Sciatic nerve (tissue), 2 donors: Measurements from ENCODE around the gene QSOX2. TPM values are rescaled to one million over a fixed set of nuclear protein-coding genes. Genes with fewer than 3 reads are reported as not detected.

ENCODE experiments used
- ATAC-seq: fragments of 200-7000 bp; cut with Tn5 transposase; one replicate; pipeline ENCODE4 v1.9.1; 2020; ENCODE audit warnings: mild to moderate bottlenecking, moderate library complexity
- DNase-seq: peaks from one replicate; pipeline ENCODE4 v3.0.0-alpha.2; 2020; ENCODE audit warnings: low spot score
- intact Hi-C: fragments of 100-400 bp; cut with DNase I; formaldehyde crosslinking; loops from one replicate; pipeline ENCODE4 v1.14.2; 2022
- total RNA-seq: library from RNA; stranded (reverse); fragmentation: NEBNext Ultra II Directional; extraction: Animal tissue kit (Norgen Biotek cat#: 25700); gene quantifications from one replicate; pipeline ENCODE4 v1.2.1, GENCODE V29; 2021
- donor health status: DM: no; HTN: no; CAD: no.
- donor health status: DM: no; HTN: no; CAD: no.

QSOX2 gene
- total RNA-seq, 1 donor from 2014 or later, result 7.5 TPM

DNA sequence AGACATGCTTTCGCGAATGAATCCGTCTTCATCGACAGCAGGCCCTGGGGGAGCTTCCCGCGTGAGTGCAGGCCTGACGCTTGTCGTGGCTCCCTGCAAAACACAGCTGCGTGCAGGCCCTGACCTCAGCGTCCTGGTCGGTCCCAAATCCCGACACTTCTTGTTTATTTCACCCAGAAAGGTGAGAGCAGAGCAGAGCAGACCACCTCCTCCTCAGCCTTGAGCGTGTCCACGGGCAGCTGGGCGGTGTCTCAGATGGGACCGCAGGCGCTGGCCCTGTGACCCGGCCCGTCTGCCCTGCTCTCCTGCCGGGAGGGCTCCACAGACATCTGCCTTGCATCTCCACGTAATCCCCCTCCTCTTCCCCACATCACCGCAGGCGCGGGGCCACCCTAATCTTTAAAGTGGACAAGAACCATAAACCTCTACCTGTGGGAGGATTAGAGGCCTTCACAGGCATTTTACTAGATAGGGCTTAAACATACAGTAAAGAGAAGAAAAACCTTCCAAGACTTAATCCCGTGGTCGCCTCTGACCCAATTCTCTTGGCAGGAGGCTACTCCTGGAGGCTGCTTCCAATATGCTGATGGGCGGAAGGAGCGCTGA lies 33.2 kb downstream of the QSOX2 start:
- DNase-seq (no peak), ATAC-seq (no peak)
- intact Hi-C loops, result no loop called here

DNA sequence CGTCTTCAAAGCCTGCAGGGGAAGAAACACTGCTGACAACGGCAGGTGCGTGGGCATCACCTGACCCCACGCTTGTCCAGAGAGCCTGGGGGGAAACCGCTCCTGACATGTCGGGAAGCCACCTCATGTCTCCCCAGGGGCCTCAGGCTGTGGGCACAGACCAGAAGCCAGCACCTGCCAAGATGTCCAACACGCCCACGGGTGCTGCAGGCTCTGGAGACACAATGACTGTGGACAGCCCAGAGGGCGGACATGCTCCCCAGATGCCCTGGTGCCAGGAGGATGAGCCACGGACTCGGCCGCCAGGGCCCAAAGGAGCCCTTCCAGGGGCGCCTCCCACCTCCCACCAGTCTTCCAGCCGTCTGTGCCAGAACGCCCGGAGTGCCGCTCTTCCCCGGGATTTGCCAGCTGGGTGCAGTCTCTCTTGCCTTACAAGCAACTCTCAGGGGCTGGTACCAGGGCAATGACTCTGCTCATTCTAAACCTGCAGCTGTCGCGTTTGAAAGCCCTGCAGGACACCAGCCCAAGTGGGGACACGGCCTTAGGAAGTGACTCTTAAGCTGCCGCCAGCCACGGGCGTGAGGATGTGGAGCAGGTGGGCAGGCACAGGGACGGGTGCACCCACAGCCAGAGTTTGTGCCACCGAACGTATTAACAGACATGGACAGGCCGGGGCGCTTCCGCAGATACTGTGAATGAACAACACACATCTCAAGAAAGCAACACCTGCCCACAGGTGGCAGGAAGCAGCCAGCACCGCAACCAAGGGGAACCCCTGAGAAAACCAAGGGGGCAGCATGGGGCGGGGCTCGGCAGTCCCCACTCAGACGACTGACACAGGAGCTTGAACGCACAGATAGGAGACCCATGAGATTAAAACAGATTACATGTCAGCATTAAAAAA lies 33.9 kb downstream of the QSOX2 start:
- DNase-seq, result no peak
- intact Hi-C loops, result no loop called here
- no peak for ATAC-seq

DNA sequence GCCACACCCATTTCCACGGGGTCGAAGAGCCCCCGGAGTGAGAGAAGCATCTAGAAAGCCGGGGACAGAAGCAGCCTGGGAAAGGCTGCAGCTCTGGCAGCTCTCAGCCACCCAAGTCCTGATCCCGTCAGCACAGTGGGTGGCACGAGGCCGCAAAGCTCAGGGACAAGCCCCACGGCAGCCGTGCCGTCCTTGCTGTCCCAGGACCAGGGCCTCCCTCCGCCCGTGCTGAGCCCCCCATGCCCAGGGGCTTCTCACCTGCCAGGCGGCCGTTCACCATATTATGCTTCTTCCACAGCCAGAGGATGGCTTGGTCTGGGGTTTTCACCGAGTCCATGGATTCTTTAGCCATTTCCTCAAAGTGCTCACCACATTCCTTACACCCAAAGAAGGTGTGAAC lies 34.6 kb downstream of the QSOX2 start:
- intact Hi-C loops, result no loop called here
- DNase-seq (no peak), ATAC-seq (no peak)

DNA sequence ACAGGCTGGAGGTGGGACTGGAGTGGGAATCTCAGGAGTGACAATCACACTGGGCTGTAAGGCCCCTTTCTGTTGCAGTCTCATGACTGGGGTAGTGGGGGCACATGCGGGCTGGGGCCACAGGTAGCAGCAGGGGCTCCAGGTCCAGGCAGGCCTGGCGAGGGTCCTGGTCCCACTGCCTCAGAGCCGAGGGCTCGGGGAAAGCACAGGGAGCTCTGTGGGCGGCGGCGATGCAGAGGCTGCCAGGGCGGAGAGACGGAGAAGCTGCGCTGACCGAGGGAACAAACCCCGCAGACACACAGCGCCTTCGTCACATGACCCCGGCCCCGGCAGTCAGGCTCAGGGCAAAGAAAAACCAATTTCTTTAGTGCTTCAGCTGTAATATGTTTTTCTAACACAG lies 35.3 kb downstream of the QSOX2 start:
- no peak for ATAC-seq
- intact Hi-C loops, result no loop called here
- no peak for DNase-seq

DNA sequence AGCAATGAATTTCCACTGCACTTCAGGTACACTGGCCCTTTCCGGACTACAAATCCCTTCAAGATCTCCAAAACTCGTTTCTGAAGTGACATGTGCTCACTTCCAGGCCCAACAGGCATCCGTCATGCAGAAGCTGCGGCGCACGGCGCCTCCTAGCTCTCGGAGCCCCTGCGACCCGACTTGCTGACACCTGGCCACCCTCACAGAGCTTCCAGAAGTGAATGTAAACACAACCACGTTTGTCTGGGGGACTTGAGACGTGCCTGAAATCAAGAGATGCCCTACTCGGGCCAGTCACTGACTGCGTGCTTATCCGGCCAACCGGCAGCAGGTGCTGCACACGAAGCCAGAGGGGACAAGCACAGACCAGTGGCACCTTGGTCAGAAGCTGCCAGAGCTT lies 35.8 kb downstream of the QSOX2 start:
- intact Hi-C loops, result no loop called here
- no peak for DNase-seq
- no peak for ATAC-seq

DNA sequence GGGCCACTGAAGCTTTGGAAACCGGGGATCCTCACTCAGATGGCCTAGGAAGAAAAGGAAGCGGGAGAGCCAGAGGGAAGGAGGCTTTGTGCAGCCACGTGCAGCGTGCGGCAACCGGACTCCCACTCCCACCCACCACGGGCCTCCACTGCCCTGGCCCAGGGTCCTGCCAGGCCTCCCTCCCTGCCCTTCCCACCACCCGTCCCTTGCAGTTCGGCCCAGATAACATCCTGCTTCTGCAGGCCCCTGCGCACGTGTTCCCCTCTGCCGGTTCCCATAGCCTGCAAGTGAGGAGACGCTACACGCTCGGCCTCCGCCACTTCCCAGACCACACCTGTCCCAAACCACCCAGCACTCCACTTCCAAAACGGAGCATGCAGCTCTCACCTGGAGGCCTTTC lies 36.4 kb downstream of the QSOX2 start:
- DNase-seq (no peak), ATAC-seq (no peak)
- intact Hi-C loops, result no loop called here

DNA sequence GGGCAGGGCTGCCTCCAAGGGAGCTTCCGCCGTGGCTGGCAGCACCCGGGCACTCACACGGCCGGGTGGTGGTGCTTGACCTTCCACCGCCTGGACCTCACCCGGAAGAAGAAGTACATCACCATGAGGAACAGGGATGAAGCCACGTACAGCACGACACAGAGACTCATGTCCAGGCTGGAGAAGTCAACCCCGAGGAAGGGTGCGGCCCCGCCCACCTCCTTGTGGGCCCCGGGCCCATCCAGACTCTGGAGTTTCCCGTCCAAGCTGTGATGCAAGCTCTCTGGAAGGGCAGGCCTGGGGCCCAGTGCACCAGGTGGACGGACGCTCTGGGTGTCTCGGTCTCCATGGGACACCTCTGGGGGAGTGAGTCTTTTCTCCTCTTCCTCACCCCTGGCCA lies 36.9 kb downstream of the QSOX2 start:
- intact Hi-C loops, result no loop called here
- no peak for DNase-seq
- no peak for ATAC-seq

DNA sequence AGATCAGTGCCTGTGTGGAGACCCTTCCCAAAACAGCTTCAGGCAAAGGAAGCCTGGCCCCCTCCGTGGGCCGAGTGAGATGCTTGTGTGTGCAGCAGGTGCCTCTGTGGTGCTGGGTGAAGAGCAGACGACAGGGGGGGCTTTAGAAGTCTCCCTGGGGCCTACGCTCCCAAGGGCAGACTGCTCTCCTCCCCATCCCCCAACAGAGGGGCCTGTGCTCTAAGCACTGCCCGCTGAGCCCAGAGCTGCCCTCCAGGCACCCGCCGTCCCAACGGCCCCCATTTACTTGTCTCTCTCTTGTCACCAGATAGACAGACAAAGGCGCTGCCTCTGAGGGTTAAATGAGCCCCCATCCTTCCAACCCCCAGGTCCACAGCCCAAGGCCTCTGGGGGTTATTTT lies 38.0 kb downstream of the QSOX2 start:
- DNase-seq (no peak), ATAC-seq (no peak)
- intact Hi-C loops, result no loop called here

DNA sequence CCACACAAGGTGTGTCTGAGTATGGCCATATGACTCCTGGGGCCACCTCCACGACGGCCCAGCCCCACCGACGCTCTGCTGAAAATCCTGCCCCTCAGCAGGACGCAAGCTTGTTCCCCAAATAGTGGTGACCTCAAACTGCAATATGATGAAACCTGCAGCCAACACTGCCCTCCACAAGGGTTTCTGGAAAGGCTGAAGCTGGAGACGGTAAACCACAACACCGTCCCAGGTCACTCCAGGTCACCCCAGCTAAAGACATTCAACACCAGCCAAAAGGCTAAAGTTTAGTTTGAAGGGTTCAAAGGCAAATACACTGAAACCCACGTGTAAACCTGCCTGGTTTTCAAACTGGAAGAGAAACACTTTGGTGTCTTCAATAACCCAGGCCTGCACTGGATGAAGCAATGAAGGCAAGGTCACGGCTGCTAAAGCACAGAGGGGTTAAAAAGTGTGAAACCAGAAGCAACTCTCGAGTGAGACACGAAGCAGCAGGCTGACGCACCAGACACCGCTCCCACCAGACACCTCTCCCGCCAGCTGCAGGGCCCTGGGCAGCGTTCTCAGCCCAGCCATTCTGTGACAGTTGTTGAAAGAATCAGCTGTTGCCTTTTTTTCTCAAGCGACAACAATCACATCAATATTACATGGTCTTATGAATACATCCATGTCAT lies 38.9 kb downstream of the QSOX2 start:
- ATAC-seq, result no peak
- intact Hi-C loops, result no loop called here
- no peak for DNase-seq

DNA sequence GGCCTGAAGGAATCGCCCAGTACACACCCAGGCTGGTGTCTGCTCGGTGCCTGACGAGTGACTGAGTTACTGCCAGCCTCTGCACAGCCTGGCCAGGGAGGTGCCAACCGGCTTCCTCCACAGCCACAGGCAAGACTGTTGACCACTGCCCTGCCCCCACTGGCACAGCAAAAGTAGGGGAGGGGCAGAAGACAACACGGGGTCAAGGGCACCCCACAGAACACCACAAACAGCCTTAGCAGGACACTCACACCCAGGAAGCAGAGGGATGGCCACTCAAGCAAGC lies 40.0 kb downstream of the QSOX2 start:
- intact Hi-C loops, result no loop called here
- no peak for ATAC-seq
- DNase-seq, result no peak

DNA sequence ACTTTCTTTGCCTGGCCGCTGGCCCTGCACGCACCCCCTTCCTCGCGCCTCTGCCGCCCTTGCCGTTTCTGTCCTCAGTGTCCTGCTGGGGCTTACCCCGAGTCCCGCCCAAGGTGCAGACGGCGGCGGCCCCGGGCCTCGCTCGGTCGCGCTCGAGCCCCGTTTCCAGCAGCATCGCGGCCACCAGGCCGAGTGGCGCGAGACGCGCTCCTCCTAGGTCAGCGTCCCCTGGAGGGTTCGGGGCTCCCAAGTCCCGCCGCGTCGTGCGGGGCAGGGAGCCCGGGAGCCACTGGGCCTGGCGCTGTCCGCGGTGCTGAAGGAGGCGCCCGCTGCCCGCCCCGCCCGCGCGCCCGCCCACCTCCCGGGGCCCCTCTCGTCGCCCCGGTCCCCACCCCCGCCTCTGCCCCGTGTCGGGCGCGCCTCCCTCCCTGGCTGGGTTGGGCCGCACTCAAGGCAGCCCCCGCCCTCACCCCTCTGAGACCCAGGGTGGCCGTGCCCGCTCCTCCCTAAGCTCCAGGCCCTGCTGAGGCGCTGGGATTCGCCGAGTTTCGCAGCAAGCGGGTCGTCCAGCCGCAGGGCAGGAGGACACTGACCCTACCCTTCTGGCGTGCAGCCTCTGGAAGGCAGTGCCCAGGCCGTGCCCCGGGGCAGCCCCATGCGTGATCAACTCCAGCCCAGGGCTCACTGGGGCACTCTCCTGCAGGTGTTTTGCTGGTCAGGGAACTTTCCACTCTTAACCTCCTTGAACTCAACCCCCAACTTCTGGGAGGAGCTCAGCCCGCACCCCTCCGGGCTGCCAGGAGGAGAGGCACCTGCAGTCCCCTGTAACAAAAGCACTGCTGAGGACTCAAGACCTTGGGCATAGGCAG lies 40.5 kb downstream of the QSOX2 start, which contains the start of gene LHX3:
LHX3 (minus strand) TSS at position 291 of the 869 bp plus-strand sequence; CDS start at position 175, 116 bp downstream.
- intact Hi-C loops, result no loop called here
- DNase-seq (no peak), ATAC-seq (no peak)

DNA sequence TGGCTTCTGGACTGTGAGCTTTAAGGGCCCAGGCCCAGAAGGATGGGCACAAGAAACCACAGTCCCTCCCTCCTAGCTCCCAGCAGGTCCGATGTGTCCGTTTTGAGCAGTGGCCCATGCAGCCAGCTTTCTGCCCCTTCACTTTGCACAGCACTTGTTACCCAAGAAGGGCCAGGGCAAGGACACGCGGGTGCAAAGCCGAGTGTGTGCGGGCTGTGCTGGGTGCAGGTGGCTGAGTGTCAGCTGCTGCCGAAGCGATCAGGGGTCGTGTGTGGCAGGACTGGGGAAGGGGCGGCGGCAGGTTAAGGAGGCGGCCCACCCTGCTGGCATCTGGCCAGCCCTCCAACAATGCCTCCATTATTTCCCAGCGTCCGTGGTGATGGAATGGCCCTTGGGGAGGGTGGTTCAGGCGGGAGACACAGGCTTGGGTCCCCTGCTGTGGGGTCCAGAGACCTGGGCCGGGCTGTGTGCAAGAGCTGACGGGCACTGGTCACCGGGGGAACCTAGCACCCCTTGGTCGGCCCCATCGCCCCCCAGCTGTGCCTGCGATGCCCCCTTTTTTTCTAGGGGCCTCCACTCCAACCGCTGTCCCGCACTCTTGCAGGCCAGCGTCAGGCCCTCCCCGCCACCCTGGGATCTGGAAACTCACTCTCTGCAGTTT lies 41.3 kb downstream of the QSOX2 start:
- no peak for DNase-seq
- intact Hi-C loops, result no loop called here
- no peak for ATAC-seq

DNA sequence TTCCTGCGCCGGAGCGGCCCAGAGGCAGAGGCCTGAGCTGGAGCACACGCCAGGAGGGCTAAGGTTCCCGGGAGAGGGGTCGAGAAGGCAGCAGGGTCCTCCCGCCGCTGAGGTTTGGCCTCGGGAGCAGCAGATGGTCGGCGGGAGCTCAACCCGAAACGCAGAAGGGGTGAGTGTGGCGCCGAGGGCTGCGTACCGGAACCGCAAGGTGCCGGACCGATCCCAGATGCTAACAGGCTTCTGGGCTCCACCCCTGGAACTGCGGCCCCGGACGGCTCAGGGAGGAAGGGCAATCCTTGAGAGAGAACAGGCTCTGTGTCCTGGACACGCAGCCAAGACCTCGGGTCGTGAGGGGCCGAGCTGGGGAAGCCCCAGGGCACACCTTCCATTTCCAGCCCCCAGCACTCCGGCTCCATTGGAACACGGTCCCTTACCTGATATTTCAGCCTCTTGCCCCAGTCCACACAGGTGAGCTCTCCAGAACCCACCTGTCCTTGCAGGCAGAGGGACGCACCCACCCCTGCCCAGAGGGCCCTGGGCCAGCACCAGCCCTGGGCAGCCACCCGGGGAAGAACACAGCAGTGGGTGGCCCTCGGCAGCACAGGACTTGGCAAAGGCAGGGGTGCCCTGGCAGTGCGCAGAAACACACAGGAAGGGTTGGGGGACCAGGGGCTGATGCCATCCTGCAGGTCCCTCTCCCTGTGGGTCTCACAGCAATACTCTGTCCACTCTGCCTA lies 42.0 kb downstream of the QSOX2 start:
- ATAC-seq, result no peak
- no peak for DNase-seq
- intact Hi-C loops, result no loop called here

DNA sequence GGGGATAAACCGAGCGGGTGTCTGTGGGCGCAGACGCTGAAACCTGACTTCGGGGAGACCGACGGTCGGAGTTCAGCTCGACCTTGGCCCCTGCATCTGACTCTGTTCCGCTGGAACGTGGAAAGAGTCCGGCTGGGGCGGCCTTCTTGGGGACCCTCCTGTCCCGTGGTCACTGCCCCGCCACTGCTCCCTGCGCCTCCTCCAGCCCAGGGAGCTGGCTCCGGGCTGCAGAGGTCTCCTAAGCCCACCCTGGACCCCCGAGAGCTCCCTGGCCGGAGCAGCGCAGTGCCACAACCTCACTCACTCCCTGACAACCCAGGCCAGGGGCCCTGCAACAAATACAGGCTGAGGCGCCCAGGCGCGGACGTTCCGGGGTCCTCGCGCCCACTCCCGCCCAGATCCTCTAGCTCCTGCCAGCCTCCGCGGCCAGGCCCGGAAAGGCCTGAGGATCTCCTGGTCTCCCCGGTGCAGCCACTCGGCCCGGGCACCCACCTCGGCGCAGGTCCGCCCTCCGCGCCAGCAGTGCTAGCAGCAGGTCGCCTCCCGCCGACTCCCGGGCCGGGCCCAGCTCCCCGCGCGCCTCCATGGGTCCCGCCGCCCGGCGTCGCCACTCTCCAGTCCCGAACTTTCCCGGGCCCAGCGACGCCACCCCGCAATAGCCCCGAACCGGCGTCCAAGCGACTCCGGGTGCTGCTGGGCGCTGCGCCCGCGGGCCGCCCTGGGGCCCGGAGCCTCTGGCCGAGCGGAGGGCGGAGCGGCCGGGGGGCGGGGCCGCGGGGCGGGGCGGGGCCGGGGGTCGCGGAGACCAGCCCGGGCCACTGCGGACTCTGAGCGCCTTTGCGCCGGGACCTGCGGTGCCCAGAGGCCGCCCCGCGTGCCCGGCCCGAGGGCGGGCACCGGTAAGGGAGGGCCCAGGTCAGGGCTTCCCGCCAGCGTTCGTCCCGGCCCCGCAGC lies 42.9 kb downstream of the QSOX2 start:
- DNase-seq, result no peak
- intact Hi-C loops, result no loop called here
- no peak for ATAC-seq

DNA sequence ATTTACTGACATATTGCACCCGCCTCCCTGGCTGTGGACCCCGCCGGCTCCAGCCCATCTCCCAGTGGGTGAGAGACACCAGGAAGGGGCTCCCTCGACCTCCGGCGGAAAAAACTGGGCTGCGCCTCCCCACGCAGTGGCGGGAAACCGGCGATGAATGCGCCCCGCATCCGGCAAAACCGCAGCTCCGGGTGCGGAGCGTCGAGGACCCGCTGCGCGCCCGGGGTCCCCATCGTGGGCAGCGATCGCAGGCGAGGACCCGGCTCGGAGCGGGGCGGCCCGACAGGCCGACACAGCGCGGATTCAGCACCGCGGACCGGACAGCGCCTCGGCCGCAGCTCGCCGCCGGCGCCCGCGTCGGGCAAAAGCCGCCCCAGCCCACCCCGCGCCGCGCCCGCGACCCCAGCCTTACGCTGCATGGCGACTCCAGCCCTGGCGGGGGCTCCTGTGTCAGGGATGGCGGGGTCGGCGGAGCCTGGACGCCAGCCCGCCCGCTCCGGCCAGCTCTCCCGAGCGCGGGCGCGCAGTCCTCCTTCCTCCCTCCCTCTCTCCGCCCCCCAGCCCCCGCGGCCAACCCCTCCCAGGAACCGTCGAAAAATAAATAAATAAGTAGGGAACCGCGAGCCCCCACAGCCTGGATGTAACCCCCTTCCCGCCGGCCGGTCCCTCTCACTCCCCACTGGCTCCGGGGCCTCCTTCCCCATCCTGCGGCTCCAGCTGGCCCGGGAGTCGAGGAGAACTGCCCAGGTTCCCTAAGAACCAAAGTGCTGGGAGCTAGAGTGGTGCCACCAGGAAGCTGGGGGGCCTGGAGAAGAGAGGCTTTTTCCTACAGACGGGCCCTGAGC lies 43.8 kb downstream of the QSOX2 start:
- no peak for DNase-seq
- ATAC-seq, result no peak
- intact Hi-C loops, result no loop called here

DNA sequence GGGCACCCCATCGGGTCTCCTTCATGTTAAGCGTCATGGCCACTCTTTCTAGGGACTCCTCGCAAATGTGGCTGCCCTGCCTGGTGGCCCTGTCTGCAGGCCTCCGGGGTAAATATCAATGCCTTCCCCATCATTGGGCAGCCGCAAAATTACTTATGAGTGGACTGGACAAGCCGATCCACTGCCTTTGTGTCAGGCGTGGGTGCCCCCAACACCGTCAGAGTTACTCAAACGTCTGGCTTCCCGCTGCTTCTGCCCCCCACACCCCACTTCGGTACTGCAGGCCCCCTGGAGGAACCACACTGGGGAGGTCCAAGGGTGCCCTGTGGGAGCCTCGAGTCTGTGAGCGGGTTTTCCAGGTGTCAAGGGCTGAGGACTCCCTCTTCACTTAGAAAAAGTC lies 44.4 kb downstream of the QSOX2 start:
- ATAC-seq (no peak), DNase-seq (no peak)
- intact Hi-C loops, result no loop called here
